ENCODE data around the gene FBXO3. TPM values are rescaled to one million over a fixed set of nuclear protein-coding genes. Genes with fewer than 3 reads are reported as not detected.
A peak's percentile ranks its signal among the peaks of the same experiment; 100 is the strongest.

The FBXO3 gene
- total RNA-seq, 1 experiment from 2014 or later: 18.9 TPM

- H3K56ac ChIP-seq (ENCODE audit: insufficient read length, low read depth, low read length): no peak overlapping the region
- no peak overlapping the region for H2BK5ac ChIP-seq (ENCODE audit: insufficient read length, low read length)
- H2AK5ac ChIP-seq (ENCODE audit: insufficient read length, low read length): no peak overlapping the region
- H3K14ac ChIP-seq (ENCODE audit: insufficient read depth, low read length): no peak overlapping the region
- no peak overlapping the region for H4K8ac ChIP-seq (replicated peaks; ENCODE audit: insufficient read length, low read depth, low read length)
- H3K9me3 ChIP-seq (ENCODE audit: control insufficient read depth, low read depth, low read length): no peaks in the 10 kb centered on the region
- H3K4me2 ChIP-seq (ENCODE audit: insufficient read depth, insufficient read length, low read length): no peak overlapping the region
- H3K4me1 ChIP-seq (ENCODE audit: insufficient read depth, low read length): peaks cover 4% of the 10 kb centered on the region; the same call in 1 of the 2 replicates
- H2BK15ac ChIP-seq (ENCODE audit: low read depth, low read length): no peak overlapping the region
- no peak overlapping the region for H2BK120ac ChIP-seq (ENCODE audit: low read depth, low read length, poor library complexity, severe bottlenecking)
- H3K4ac ChIP-seq (ENCODE audit: low read depth, low read length): no peak overlapping the region
- H3K79me2 ChIP-seq (ENCODE audit: insufficient read depth, low read length): 0 out of 2 replicates have a peak, but pooled peaks cover 2% of the 10 kb centered on the region
- H3K23me2 ChIP-seq (ENCODE audit: insufficient read length, low read depth, low read length, poor library complexity, severe bottlenecking): peaks cover 5% of the 10 kb centered on the region
- H3K27me3 Mint-ChIP-seq (ENCODE audit: low read depth): peaks cover 12% of the 10 kb centered on the region
- no peak overlapping the region for H3T11ph ChIP-seq (ENCODE audit: low read length)
- TF ChIP-seq, protein P1, sequence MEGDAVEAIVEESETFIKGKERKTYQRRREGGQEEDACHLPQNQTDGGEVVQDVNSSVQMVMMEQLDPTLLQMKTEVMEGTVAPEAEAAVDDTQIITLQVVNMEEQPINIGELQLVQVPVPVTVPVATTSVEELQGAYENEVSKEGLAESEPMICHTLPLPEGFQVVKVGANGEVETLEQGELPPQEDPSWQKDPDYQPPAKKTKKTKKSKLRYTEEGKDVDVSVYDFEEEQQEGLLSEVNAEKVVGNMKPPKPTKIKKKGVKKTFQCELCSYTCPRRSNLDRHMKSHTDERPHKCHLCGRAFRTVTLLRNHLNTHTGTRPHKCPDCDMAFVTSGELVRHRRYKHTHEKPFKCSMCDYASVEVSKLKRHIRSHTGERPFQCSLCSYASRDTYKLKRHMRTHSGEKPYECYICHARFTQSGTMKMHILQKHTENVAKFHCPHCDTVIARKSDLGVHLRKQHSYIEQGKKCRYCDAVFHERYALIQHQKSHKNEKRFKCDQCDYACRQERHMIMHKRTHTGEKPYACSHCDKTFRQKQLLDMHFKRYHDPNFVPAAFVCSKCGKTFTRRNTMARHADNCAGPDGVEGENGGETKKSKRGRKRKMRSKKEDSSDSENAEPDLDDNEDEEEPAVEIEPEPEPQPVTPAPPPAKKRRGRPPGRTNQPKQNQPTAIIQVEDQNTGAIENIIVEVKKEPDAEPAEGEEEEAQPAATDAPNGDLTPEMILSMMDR (conservative IDR thresholded peaks at IDR 0.05): no peak
- H3K23ac ChIP-seq (ENCODE audit: insufficient read length, low read depth, low read length): no peak overlapping the region
- no peak overlapping the region for H3K27ac ChIP-seq (ENCODE audit: insufficient read length, low read depth, low read length)
- no peak overlapping the region for H3K9ac ChIP-seq (ENCODE audit: extremely low read depth, insufficient read length, low read length)
- no CpG with 5 or more reads among the region's 4 CpGs for WGBS (ENCODE audit: extremely low coverage, insufficient read length, low lambda C conversion rate)
- H2BK20ac ChIP-seq (ENCODE audit: low read depth, low read length, poor library complexity, severe bottlenecking): no peak overlapping the region
- peaks cover 25 to 28% of the 10 kb centered on the region in 2 experiments for H3K4me1 Mint-ChIP-seq
- H3K4me3 Mint-ChIP-seq: no peak overlapping the region
- peak overlapping the region in 1 of 3 experiments; percentile 40; a peak in 1 of 7 replicates for H3K27ac Mint-ChIP-seq
- peaks cover 2 to 4% (median 4%) of the 10 kb centered on the region in 3 experiments; a peak in 5 of 7 replicates for H3K36me3 Mint-ChIP-seq (ENCODE audit: insufficient read depth in 1 of 3, low read depth in 3 of 3)
- H4K20me1 ChIP-seq (ENCODE audit: control insufficient read depth, insufficient read depth, insufficient read length): no peaks in the 10 kb centered on the region
- H3K18ac ChIP-seq (ENCODE audit: insufficient read length, low read depth, low read length): no peak overlapping the region
- H4K91ac ChIP-seq (ENCODE audit: insufficient read length, low read depth, low read length): no peak overlapping the region
- H2AFZ ChIP-seq (ENCODE audit: low read length): no peak overlapping the region
- no peak overlapping the region for H2BK12ac ChIP-seq (ENCODE audit: insufficient read length, low read depth, low read length)
- DNase-seq: no peak
- no peak overlapping the region for H4K5ac ChIP-seq (ENCODE audit: insufficient read length, low read depth, low read length)
- no peaks in the 10 kb centered on the region for H3K9me3 Mint-ChIP-seq
- no peaks in the 10 kb centered on the region for H3K79me1 ChIP-seq (ENCODE audit: insufficient read depth, low read depth, low read length, poor library complexity, severe bottlenecking)
- no peaks in the 10 kb centered on the region for H3K27me3 ChIP-seq (ENCODE audit: insufficient read depth, low read length)
Observed at GRCh38 chr11:33703788-33704187, 70.5 kb downstream of the FBXO3 start.

Data from H9 (cell line).